Upper lobe of right lung (tissue), 1 donor: ENCODE results near the gene RIOK2. TPM values are rescaled to one million over a fixed set of nuclear protein-coding genes. Genes with fewer than 3 reads are reported as not detected.

ENCODE experiments used
- ATAC-seq: fragments of 200-7000 bp; cut with Tn5 transposase; one replicate; pipeline ENCODE4 v1.9.1; 2020; ENCODE audit warnings: mild to moderate bottlenecking, moderate library complexity
- DNase-seq: peaks from one replicate; pipeline ENCODE4 v3.0.0-alpha.2; 2020
- H3K27ac ChIP-seq: fragments of 200-600 bp; one replicate; pipeline ENCODE4 v1.8.0; 2022
- H3K27me3 ChIP-seq: fragments of 200-600 bp; one replicate; pipeline ENCODE4 v1.8.0; 2022; ENCODE audit warnings: mild to moderate bottlenecking
- H3K36me3 ChIP-seq: fragments of 200-600 bp; one replicate; pipeline ENCODE4 v1.8.0; 2022
- H3K4me1 ChIP-seq: fragments of 200-600 bp; one replicate; pipeline ENCODE4 v1.8.0; 2022
- H3K4me3 ChIP-seq: fragments of 200-600 bp; one replicate; pipeline ENCODE4 v1.8.0; 2022; ENCODE audit warnings: mild to moderate bottlenecking
- H3K9me3 ChIP-seq: fragments of 200-600 bp; one replicate; pipeline ENCODE4 v1.8.0; 2022
- CTCF ChIP-seq: fragments of 200-600 bp; IDR thresholded peaks from one replicate; pipeline ENCODE4 v1.8.0; 2022; ENCODE audit warnings: antibody characterized with exemption
- intact Hi-C: fragments of 100-400 bp; cut with DNase I; formaldehyde crosslinking; loops from one replicate; pipeline ENCODE4 v1.11.0; 2022
- total RNA-seq: library from RNA; stranded (reverse); fragmentation: NEBNext Ultra II Directional; extraction: Animal tissue kit (Norgen Biotek cat#: 25700); gene quantifications from one replicate; pipeline ENCODE4 v1.2.1, GENCODE V29; 2021
- donor health status: DM: no; HTN: yes; CAD: no; lungs with severe emphysema.

Gene RIOK2
- total RNA-seq, 1 donor from 2014 or later, result 22.2 TPM

DNA sequence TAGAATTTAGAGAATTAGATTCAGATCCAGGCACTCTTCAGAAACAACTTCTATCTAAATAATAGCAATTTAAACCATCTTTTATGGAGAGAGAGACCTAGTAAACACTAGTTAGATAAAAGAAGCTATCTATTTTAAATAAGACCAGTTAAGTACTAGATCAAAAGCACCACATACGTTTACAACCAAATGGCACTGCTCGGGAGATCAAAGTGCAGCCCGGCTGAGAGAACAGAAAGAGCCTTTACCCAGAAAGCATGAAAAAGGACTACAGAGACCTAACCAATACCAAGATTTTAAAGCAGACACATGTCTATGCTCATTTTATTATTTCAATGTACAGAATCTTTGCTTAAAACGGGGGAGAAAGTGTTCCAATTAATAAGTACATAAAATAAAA is 71.4 kb downstream of the RIOK2 start:
- H3K9me3 ChIP-seq, result no peaks in the 10 kb centered on the region
- H3K27ac ChIP-seq, result no peak overlapping the region
- no peak overlapping the region for H3K4me3 ChIP-seq
- no peaks in the 10 kb centered on the region for H3K27me3 ChIP-seq
- H3K4me1 ChIP-seq, result no peaks in the 10 kb centered on the region
- intact Hi-C loops, result no loop called here
- ATAC-seq (no peak), DNase-seq (no peak)
- TF ChIP-seq CTCF, result no peak
- no peaks in the 10 kb centered on the region for H3K36me3 ChIP-seq

- no peak for DNase-seq
- no peak for TF ChIP-seq CTCF
- ATAC-seq, result no peak
- Histone ChIP-seq H3K4me1 (no peaks in the 10 kb centered on the region), H3K27me3 (no peaks in the 10 kb centered on the region), H3K9me3 (no peaks in the 10 kb centered on the region), H3K4me3 (no peak overlapping the region), H3K36me3 (no peaks in the 10 kb centered on the region), H3K27ac (no peak overlapping the region)
- intact Hi-C loops, result no loop called here
Measured at GRCh38 chr5:97111004-97111403, 72.0 kb downstream of the RIOK2 start.

Other genes with a start within 250 kb of the RIOK2 start
- gene LNPEP, start 247.2 kb downstream of the RIOK2 start, total RNA-seq, result 50.6 TPM
- gene LIX1, start 40.6 kb downstream of the RIOK2 start, total RNA-seq, result not detected